Measurements from ENCODE around the gene PSMC2.

Gene PSMC2

DNA sequence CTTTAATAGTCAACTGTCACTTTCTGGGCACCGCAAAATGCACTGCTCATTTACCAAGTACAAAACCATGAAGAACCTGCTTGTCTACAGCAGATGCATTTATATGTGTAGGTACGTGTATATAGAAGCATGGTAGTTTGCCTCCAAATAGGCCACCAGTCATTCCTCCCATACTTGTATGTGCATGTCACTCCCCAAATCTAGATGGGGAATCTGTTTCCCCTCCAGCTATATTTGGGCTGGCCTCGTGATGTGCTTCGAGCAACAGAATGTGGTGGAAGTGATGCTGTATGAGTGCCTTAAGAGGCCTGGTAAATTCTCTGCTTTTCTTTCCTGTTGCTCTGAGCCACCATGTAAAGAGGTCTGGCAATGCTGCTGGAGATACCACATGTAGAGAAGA, 47.1 kb downstream of the PSMC2 start:
- Histone ChIP-seq H3K9ac (ENCODE audit: low read length) (no peak overlapping the region), H3K9me3 (replicated peaks; ENCODE audit: insufficient read depth, low read length) (no peaks in the 10 kb centered on the region), H3K4me2 (ENCODE audit: low read depth, low read length) (no peak overlapping the region), H3K9me2 (replicated peaks; ENCODE audit: insufficient read depth, low read length) (no peaks in the 10 kb centered on the region), H2AFZ (ENCODE audit: low read length) (no peak overlapping the region), H3K36me3 (replicated peaks; ENCODE audit: insufficient read depth, low read length) (no peaks in the 10 kb centered on the region), H4K20me1 (ENCODE audit: insufficient read depth, low read length) (no peaks in the 10 kb centered on the region), H3K4me1 (ENCODE audit: low read length) (no peaks in the 10 kb centered on the region), H3K79me2 (ENCODE audit: low read length) (no peaks in the 10 kb centered on the region), H3K27ac (ENCODE audit: low read length) (no peak overlapping the region), H3K4me3 (ENCODE audit: low read length) (no peak overlapping the region), H3F3A (ENCODE audit: insufficient read depth, low read length) (no peaks in the 10 kb centered on the region), H3K27me3 (replicated peaks; ENCODE audit: insufficient read depth, low read length) (no peaks in the 10 kb centered on the region)
- DNase-seq, result no peak
- TF ChIP-seq EZH2phosphoT487 (IDR thresholded peaks at IDR 0.05; ENCODE audit: low read length) (no peak), EZH2 (optimal IDR thresholded peaks at IDR 0.05; ENCODE audit: low read depth, low read length) (no peak)
- TF ChIP-seq, protein P1, sequence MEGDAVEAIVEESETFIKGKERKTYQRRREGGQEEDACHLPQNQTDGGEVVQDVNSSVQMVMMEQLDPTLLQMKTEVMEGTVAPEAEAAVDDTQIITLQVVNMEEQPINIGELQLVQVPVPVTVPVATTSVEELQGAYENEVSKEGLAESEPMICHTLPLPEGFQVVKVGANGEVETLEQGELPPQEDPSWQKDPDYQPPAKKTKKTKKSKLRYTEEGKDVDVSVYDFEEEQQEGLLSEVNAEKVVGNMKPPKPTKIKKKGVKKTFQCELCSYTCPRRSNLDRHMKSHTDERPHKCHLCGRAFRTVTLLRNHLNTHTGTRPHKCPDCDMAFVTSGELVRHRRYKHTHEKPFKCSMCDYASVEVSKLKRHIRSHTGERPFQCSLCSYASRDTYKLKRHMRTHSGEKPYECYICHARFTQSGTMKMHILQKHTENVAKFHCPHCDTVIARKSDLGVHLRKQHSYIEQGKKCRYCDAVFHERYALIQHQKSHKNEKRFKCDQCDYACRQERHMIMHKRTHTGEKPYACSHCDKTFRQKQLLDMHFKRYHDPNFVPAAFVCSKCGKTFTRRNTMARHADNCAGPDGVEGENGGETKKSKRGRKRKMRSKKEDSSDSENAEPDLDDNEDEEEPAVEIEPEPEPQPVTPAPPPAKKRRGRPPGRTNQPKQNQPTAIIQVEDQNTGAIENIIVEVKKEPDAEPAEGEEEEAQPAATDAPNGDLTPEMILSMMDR (IDR thresholded peaks at IDR 0.05; ENCODE audit: low read length), result no peak

DNA sequence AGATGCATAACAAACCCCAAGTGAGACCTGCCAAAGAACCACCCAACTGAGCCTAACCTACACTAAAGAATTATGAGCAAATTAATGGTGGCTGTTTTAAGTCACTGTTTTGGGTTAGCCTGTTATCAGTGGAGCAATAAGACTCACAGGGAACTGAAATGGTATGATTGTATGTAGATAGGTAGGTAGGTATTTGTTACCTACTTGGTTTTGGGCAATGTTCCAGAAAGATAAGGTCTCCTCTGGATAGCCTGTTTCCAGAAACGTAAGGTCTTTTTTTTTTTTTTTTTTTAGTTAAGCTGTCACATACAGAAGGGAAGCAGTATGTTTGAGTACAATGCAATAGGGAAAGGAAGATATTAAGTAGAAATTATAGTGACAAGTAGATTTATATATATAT, 47.6 kb downstream of the PSMC2 start:
- H3K9ac ChIP-seq (ENCODE audit: low read length), result no peak overlapping the region
- H3K9me2 ChIP-seq (replicated peaks; ENCODE audit: insufficient read depth, low read length), result no peaks in the 10 kb centered on the region
- no peaks in the 10 kb centered on the region for H3K4me1 ChIP-seq (ENCODE audit: low read length)
- H3K27ac ChIP-seq (ENCODE audit: low read length), result no peak overlapping the region
- H3K4me3 ChIP-seq (ENCODE audit: low read length), result no peak overlapping the region
- H3F3A ChIP-seq (ENCODE audit: insufficient read depth, low read length), result no peaks in the 10 kb centered on the region
- no peak overlapping the region for H2AFZ ChIP-seq (ENCODE audit: low read length)
- H3K9me3 ChIP-seq (replicated peaks; ENCODE audit: insufficient read depth, low read length), result no peaks in the 10 kb centered on the region
- no peaks in the 10 kb centered on the region for H4K20me1 ChIP-seq (ENCODE audit: insufficient read depth, low read length)
- no peak for DNase-seq
- TF ChIP-seq EZH2 (optimal IDR thresholded peaks at IDR 0.05; ENCODE audit: low read depth, low read length) (no peak), EZH2phosphoT487 (IDR thresholded peaks at IDR 0.05; ENCODE audit: low read length) (no peak)
- TF ChIP-seq, protein P1 (IDR thresholded peaks at IDR 0.05; ENCODE audit: low read length), result no peak
- H3K79me2 ChIP-seq (ENCODE audit: low read length), result no peaks in the 10 kb centered on the region
- no peak overlapping the region for H3K4me2 ChIP-seq (ENCODE audit: low read depth, low read length)
- H3K27me3 ChIP-seq (replicated peaks; ENCODE audit: insufficient read depth, low read length), result no peaks in the 10 kb centered on the region
- H3K36me3 ChIP-seq (replicated peaks; ENCODE audit: insufficient read depth, low read length), result no peaks in the 10 kb centered on the region

DNA sequence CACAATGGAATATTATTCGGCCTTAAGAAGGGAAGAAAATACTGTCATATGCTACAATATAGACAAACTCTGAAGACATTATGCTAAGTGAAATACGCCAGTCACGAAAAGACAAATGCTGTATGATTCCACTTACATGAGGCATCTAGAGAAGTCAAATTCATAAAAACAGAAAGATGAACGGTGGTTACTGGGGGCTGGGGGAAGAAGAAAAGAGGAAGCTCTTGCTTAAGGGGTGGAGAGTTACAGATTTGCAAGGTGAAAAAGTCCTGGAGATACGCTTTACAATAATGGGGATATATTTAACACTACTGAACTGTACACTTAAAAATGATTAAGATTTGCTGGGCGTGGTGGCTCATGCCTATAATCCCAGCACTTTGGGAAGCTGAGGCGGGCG, 49.0 kb downstream of the PSMC2 start:
- no peak overlapping the region for H3K4me2 ChIP-seq (ENCODE audit: low read depth, low read length)
- H3K4me1 ChIP-seq (ENCODE audit: low read length), result no peaks in the 10 kb centered on the region
- no peak for DNase-seq
- no peaks in the 10 kb centered on the region for H3K9me3 ChIP-seq (replicated peaks; ENCODE audit: insufficient read depth, low read length)
- H3K9ac ChIP-seq (ENCODE audit: low read length), result no peak overlapping the region
- H3K36me3 ChIP-seq (replicated peaks; ENCODE audit: insufficient read depth, low read length), result no peaks in the 10 kb centered on the region
- H2AFZ ChIP-seq (ENCODE audit: low read length), result no peak overlapping the region
- H3K79me2 ChIP-seq (ENCODE audit: low read length), result no peaks in the 10 kb centered on the region
- H3F3A ChIP-seq (ENCODE audit: insufficient read depth, low read length), result no peaks in the 10 kb centered on the region
- no peak overlapping the region for H3K4me3 ChIP-seq (ENCODE audit: low read length)
- no peaks in the 10 kb centered on the region for H4K20me1 ChIP-seq (ENCODE audit: insufficient read depth, low read length)
- TF ChIP-seq, protein P1 (IDR thresholded peaks at IDR 0.05; ENCODE audit: low read length), result no peak
- TF ChIP-seq EZH2phosphoT487 (IDR thresholded peaks at IDR 0.05; ENCODE audit: low read length) (no peak), EZH2 (optimal IDR thresholded peaks at IDR 0.05; ENCODE audit: low read depth, low read length) (no peak)
- H3K27me3 ChIP-seq (replicated peaks; ENCODE audit: insufficient read depth, low read length), result no peaks in the 10 kb centered on the region
- H3K27ac ChIP-seq (ENCODE audit: low read length), result no peak overlapping the region
- no peaks in the 10 kb centered on the region for H3K9me2 ChIP-seq (replicated peaks; ENCODE audit: insufficient read depth, low read length)

Data from MM.1S (cell line).